K562 (cell line): Measurements from ENCODE around the gene TAF1L.

Experiments used
- CEBPB ChIP-seq: fragments of 450-650 bp; IDR thresholded peaks from 2 replicates; pipeline ENCODE4 v1.6.1; 2016; ENCODE audit warnings: missing genetic modification characterization, missing compliant biosample characterization
- CHD2 ChIP-seq: IDR thresholded peaks from 2 replicates; pipeline ENCODE4 v1.6.1; 2011; ENCODE audit warnings: low read depth, low read length
- EZH2 ChIP-seq: IDR thresholded peaks from 2 replicates; pipeline ENCODE4 v1.6.1; 2012; ENCODE audit warnings: low read depth, mild to moderate bottlenecking, inconsistent platforms, low read length, borderline replicate concordance
- MAZ ChIP-seq, 2 experiments: fragments of 450-650 bp in 1 of 2; sonication (generic) in 1 of 2; formaldehyde crosslinking; IDR thresholded peaks in 1 of 2; conservative IDR thresholded peaks in 1 of 2; 2 replicates each; pipeline versions ENCODE4 v1.4.0 to v1.5.0; 2020; ENCODE audit warnings: mild to moderate bottlenecking in 1 of 2, missing genetic modification reagents in 1 of 2
- NRF1 ChIP-seq, 2 experiments: fragments of 450-650 bp; IDR thresholded peaks in 1 of 2; conservative IDR thresholded peaks in 1 of 2; 2 replicates each; pipeline ENCODE4 v1.6.1; 2014; ENCODE audit warnings: mild to moderate bottlenecking in 2 of 2
- POLR2AphosphoS2 ChIP-seq: IDR thresholded peaks from 2 replicates; pipeline ENCODE4 v1.6.1; 2012; ENCODE audit warnings: low read length, improper control_type of control experiment
- POLR2AphosphoS5 ChIP-seq: IDR thresholded peaks from 2 replicates; pipeline ENCODE4 v1.6.1; 2011; ENCODE audit warnings: mild to moderate bottlenecking, low read depth, low read length, moderate library complexity; ENCODE audit not compliant: control insufficient read depth, insufficient read depth
- RFX5 ChIP-seq: IDR thresholded peaks from 2 replicates; pipeline ENCODE4 v1.6.1; 2011; ENCODE audit warnings: low read depth, mild to moderate bottlenecking, improper control_type of control experiment, low read length
- TF ChIP-seq, protein P1 (sequence below), 3 experiments: IDR thresholded peaks in 2 of 3; conservative IDR thresholded peaks in 1 of 3; 2 replicates each; pipeline ENCODE4 v1.5.1; 2011 to 2012; ENCODE audit warnings: low read length in 3 of 3, mild to moderate bottlenecking in 3 of 3, control low read depth in 2 of 3, improper control_type of control experiment in 1 of 3, inconsistent platforms in 1 of 3, low read depth in 1 of 3, mixed read lengths in 1 of 3, moderate library complexity in 1 of 3; ENCODE audit not compliant: insufficient read depth in 2 of 3

DNA sequence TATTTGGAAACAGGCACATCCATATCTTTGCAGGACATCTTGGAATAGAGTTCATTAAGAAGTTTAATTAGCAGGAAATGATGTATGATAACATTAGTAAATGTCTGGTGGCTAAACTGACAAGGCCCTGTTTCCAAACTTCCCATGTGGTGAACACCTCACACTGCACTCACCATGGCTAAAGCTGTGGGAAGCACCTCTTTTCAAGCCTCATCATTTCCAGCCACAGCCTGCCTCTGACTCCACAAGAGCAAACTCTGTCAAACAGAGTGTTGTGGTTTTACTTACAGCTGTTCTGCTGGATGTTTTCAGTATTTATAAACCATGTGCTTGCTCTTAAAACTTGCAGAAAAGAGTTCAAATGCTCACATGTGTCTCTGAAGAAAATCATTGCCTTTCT is 47.6 kb downstream of the TAF1L start:
- TF ChIP-seq, protein P1, sequence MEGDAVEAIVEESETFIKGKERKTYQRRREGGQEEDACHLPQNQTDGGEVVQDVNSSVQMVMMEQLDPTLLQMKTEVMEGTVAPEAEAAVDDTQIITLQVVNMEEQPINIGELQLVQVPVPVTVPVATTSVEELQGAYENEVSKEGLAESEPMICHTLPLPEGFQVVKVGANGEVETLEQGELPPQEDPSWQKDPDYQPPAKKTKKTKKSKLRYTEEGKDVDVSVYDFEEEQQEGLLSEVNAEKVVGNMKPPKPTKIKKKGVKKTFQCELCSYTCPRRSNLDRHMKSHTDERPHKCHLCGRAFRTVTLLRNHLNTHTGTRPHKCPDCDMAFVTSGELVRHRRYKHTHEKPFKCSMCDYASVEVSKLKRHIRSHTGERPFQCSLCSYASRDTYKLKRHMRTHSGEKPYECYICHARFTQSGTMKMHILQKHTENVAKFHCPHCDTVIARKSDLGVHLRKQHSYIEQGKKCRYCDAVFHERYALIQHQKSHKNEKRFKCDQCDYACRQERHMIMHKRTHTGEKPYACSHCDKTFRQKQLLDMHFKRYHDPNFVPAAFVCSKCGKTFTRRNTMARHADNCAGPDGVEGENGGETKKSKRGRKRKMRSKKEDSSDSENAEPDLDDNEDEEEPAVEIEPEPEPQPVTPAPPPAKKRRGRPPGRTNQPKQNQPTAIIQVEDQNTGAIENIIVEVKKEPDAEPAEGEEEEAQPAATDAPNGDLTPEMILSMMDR (IDR thresholded peaks at IDR 0.05 in 2 of 3, conservative IDR thresholded peaks at IDR 0.05 in 1 of 3; ENCODE audit: insufficient read depth in 2 of 3, low read depth in 1 of 3, low read length in 3 of 3) = no peak
- TF ChIP-seq MAZ (CRISPR knock-in tag; conservative IDR thresholded peaks at IDR 0.05 in 1 of 2, IDR thresholded peaks at IDR 0.05 in 1 of 2) = no peak
- TF ChIP-seq CEBPB (tag) = no peak
- TF ChIP-seq NRF1 (conservative IDR thresholded peaks at IDR 0.05 in 1 of 2, IDR thresholded peaks at IDR 0.05 in 1 of 2) = no peak
- TF ChIP-seq POLR2AphosphoS2 = no peak
- TF ChIP-seq RFX5 = no peak
- no peak for TF ChIP-seq POLR2AphosphoS5
- TF ChIP-seq EZH2 = no peak
- TF ChIP-seq CHD2 = no peak
